Right lobe of liver (tissue), 6 donors: ENCODE measurements around the gene RALGAPB. TPM values are rescaled to one million over a fixed set of nuclear protein-coding genes. Genes with fewer than 3 reads are reported as not detected.
"Not testable (repeated sequence)": the region's sequence is repeated elsewhere in the genome, so short reads cannot be mapped to it uniquely, and the experiment has no call there.

ENCODE experiments used
- ATAC-seq, 4 donors: fragments of 200-7000 bp; cut with Tn5 transposase; one replicate each; pipeline ENCODE4 v1.9.1; 2020; ENCODE audit warnings: mild to moderate bottlenecking in 4 of 4, moderate library complexity in 4 of 4
- DNase-seq, 3 donors: peaks; one replicate each; pipeline ENCODE4 v3.0.0-alpha.2; 2020
- H3K27ac ChIP-seq, 3 donors: fragments of 200-600 bp; one replicate each; pipeline ENCODE4 v1.8.0; 2022
- H3K27me3 ChIP-seq, 2 donors: fragments of 200-600 bp; one replicate each; pipeline ENCODE4 v1.8.0; 2022
- H3K36me3 ChIP-seq, 4 donors: fragments of 200-600 bp; sonication (generic) in 1 of 4; one replicate each; pipeline versions ENCODE4 v1.5.1 to v1.8.0; 2017 to 2022; ENCODE audit warnings: control low read depth in 1 of 4
- H3K4me1 ChIP-seq, 4 donors: fragments of 200-600 bp; sonication (generic) in 1 of 4; one replicate each; pipeline versions ENCODE4 v1.5.1 to v1.8.0; 2017 to 2022; ENCODE audit warnings: control low read depth in 1 of 4
- H3K4me3 ChIP-seq, 3 donors: fragments of 200-600 bp; one replicate each; pipeline ENCODE4 v1.8.0; 2022
- H3K9me3 ChIP-seq, 4 donors: fragments of 200-600 bp; sonication (generic) in 1 of 4; one replicate each; pipeline versions ENCODE4 v1.5.1 to v1.8.0; 2017 to 2022; ENCODE audit warnings: control low read depth in 1 of 4
- CTCF ChIP-seq, 4 donors: fragments of 200-600 bp in 3 of 4; fragments of 450-650 bp in 1 of 4; IDR thresholded peaks; one replicate each; pipeline versions ENCODE4 v1.5.1 to v1.8.0; 2016 to 2022; ENCODE audit warnings: antibody characterized with exemption in 4 of 4, mild to moderate bottlenecking in 2 of 4
- POLR2A ChIP-seq: fragments of 450-650 bp; IDR thresholded peaks from one replicate; pipeline ENCODE4 v1.6.1; 2017; ENCODE audit warnings: antibody characterized with exemption, mild to moderate bottlenecking
- WGBS: methylation state at CpG from one replicate; pipeline ENCODE4 v1.1.6; 2018; ENCODE audit warnings: low coverage, low lambda C conversion rate; ENCODE audit not compliant: insufficient coverage; ENCODE audit errors: missing lambda C conversion rate; 5-methylcytosine and 5-hydroxymethylcytosine counted together
- intact Hi-C, 2 donors: fragments of 100-400 bp; cut with DNase I; formaldehyde crosslinking; loops; one replicate each; pipeline versions ENCODE4 v1.11.2 to v1.14.1; 2022
- total RNA-seq, 6 experiments: library from RNA; depleted of rRNA in 2 of 6; stranded (reverse); fragments of >200 nt in 2 of 6; fragmentation: NEBNext Ultra II Directional in 3 of 6; extraction: Animal tissue kit (Norgen Biotek cat#: 25700) in 3 of 6; gene quantifications; one replicate each; pipeline versions ENCODE4 v1.1.0 to v1.2.4, GENCODE V29; 2016 to 2023
- donor health status: DM: no; HTN: yes; CAD: no.
- donor health status: DM: no; HTN: no; CAD: no.
- donor health status: DM: no; HTN: no; CAD: no.
- donor health status: DM: no; HTN: yes; CAD: no.
- donor health status: DM: no; HTN: yes; CAD: no.

RALGAPB gene
- total RNA-seq, 6 experiments from 2014 or later, result 9.7 to 16.0 (median 12.9) TPM

GRCh38 chr20:38591474-38592410 is 119.1 kb downstream of the RALGAPB start:
- no peaks in the 10 kb centered on the region for H3K9me3 ChIP-seq
- no peak overlapping the region for H3K27ac ChIP-seq
- H3K4me1 ChIP-seq, result no peaks in the 10 kb centered on the region
- H3K4me3 ChIP-seq, result no peak overlapping the region
- 73% methylated on average over 6 of the region's 21 CpGs for WGBS
- H3K36me3 ChIP-seq, result no peaks in the 10 kb centered on the region
- no peaks in the 10 kb centered on the region for H3K27me3 ChIP-seq
- intact Hi-C loops, result no loop called here
- DNase-seq (no peak), ATAC-seq (no peak)
- TF ChIP-seq POLR2A, result no peak
- no peak for TF ChIP-seq CTCF (IDR thresholded peaks at IDR 0.05)

GRCh38 chr20:38592411-38592790 is 119.8 kb downstream of the RALGAPB start:
- WGBS, result 60% methylated on average over 3 of the region's 3 CpGs

GRCh38 chr20:38594281-38594680 is 121.6 kb downstream of the RALGAPB start:
- H3K36me3 ChIP-seq, H3K4me3 ChIP-seq, ATAC-seq, H3K27ac ChIP-seq, H3K4me1 ChIP-seq, H3K27me3 ChIP-seq, DNase-seq, H3K9me3 ChIP-seq, intact Hi-C loops: not testable (repeated sequence)
- 70% methylated on average over 12 of the region's 12 CpGs for WGBS

More at GRCh38 chr20:38592411-38592790, 119.8 kb downstream of the RALGAPB start:
- H3K36me3 ChIP-seq, H3K4me1 ChIP-seq, H3K27me3 ChIP-seq, ATAC-seq, H3K4me3 ChIP-seq, H3K9me3 ChIP-seq, DNase-seq, intact Hi-C loops, H3K27ac ChIP-seq: not testable (repeated sequence)

GRCh38 chr20:38595886-38596285 is 123.2 kb downstream of the RALGAPB start:
- DNase-seq, intact Hi-C loops: not testable (repeated sequence)

GRCh38 chr20:38599410-38599882 is 126.8 kb downstream of the RALGAPB start:
- intact Hi-C loops, result no loop called here
- Histone ChIP-seq H3K4me1 (no peaks in the 10 kb centered on the region), H3K27ac (no peak overlapping the region), H3K4me3 (no peak overlapping the region), H3K9me3 (no peaks in the 10 kb centered on the region), H3K27me3 (no peaks in the 10 kb centered on the region), H3K36me3 (no peaks in the 10 kb centered on the region)
- peak; percentile 92 to 98 (median 95) for ATAC-seq
- DNase-seq, result peak; percentile 85 to 92 (median 85)
- WGBS, result 36% methylated on average over 5 of the region's 9 CpGs
- TF ChIP-seq CTCF (IDR thresholded peaks at IDR 0.05), result no peak
- TF ChIP-seq POLR2A, result no peak

More at GRCh38 chr20:38595886-38596285, 123.2 kb downstream of the RALGAPB start:
- not testable (repeated sequence) for H3K27ac ChIP-seq, H3K4me1 ChIP-seq, H3K36me3 ChIP-seq, ATAC-seq, H3K9me3 ChIP-seq, H3K4me3 ChIP-seq, H3K27me3 ChIP-seq
- 100% methylated on average over 2 of the region's 15 CpGs for WGBS

GRCh38 chr20:38600057-38600456 is 127.4 kb downstream of the RALGAPB start:
- Histone ChIP-seq H3K4me1 (no peaks in the 10 kb centered on the region), H3K4me3 (no peak overlapping the region), H3K27ac (no peak overlapping the region), H3K27me3 (no peaks in the 10 kb centered on the region), H3K36me3 (no peaks in the 10 kb centered on the region), H3K9me3 (no peaks in the 10 kb centered on the region)
- WGBS, result 90% methylated on average over 1 of the region's 1 CpG
- intact Hi-C loops, result no loop called here
- no peak for TF ChIP-seq POLR2A
- no peak for TF ChIP-seq CTCF (IDR thresholded peaks at IDR 0.05)
- ATAC-seq (no peak), DNase-seq (no peak)
